Measurements from ENCODE around the gene HJURP.

HJURP gene

DNA sequence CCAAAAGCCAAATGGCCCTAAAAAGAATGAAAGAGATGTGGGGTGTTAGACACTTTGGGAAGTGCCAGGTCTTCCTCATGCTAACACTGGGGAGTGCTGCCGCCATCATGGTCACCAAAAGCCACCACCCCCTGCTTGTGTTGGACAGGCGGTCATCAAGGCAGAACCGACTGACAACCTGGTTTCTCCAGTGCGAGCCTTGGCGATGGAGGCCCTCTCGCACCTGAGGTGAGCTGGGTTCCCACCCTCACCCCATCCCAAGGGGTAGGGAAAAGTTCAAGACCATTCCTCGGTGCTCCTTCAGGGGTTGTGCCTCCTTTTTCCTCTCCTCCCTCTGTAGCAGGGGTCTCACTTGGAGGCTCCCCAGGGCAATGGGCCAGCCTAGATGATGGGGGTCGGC is 42.6 kb downstream of the HJURP start:
- DNase-seq = no peak

DNA sequence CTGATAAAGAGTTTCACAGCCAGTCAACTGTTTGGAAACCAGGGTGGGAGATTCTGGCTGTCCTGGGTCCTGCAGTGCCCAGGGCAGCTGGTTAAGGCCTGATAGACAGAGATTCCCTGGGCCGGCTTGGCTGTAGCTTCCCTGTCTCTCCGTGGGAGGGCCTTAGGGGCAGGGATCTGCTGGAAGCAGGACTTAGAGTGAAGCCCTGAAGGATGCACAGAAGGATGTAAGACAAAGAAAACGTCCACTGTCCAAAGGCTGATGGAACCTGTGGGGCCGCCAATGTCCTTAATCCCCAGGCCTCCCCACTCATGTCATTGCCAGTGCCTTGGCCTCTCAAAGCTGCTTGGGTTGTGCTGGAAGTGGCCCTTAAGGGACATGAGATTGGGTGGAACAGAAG is 43.2 kb downstream of the HJURP start:
- no peak for DNase-seq

DNA sequence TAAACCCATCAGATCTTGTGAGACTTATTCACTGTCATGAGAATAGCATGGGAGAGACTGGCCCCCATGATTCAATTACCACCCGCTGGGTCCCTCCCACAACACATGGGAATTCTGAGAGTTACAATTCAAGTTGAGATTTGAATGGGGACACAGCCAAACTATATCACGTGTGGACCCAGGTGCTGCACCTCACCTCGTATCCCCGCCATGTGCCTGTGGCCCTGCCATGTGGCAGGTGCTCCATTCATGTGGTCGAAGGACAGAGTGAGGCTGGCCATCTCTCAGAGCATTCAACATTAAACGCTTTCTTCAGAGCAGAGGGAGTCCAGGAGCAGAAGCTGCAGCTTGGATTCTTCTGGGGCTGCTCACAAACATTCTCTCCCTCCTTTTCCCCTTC is 44.0 kb downstream of the HJURP start:
- DNase-seq = no peak

DNA sequence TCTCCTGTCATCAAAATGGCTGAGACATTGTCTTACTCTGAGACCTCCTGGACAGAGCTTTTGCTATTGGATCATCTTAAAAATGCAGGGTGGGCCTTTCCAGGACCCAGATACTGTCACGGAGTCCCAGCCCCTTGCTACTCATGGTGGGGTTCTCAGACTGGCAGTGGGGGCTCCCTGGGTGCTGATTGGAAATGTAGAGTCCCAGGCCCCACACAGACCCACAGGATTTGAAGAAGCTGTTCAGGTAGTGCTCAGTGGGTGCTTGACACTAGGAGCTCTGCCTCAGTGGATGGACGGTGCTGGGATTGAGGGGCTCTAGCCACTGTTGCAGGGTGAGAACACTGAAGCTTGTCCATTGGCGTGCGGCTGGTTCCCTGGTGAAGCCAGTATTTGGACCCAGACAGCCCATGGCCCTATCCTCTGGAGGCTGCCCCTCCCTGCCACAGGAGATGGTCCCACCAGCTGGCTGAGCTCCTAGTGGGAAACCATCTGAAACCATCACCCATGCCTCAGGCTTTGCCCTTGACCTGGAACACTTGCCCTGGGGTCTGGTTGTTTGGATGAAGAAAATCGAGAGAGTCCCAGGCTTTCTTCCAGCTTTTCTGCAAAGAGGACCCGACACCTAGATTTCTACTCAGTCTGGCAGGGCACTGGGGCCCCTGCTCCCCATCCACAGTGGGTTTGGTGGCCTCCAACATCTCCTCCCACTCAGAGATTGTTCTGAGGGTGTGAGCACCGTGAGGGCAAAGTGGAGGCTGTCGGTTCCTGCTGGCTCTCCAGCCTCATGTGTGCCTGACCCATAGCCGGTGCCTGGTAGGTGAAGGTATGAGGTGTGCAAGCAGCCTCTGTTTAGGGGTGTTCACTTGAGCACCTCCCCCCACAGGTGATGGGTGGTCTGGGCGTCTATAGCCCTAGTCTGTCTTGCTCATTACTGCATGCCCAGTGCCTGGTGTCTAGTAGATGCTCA is 46.1 kb downstream of the HJURP start:
- DNase-seq = no peak

DNA sequence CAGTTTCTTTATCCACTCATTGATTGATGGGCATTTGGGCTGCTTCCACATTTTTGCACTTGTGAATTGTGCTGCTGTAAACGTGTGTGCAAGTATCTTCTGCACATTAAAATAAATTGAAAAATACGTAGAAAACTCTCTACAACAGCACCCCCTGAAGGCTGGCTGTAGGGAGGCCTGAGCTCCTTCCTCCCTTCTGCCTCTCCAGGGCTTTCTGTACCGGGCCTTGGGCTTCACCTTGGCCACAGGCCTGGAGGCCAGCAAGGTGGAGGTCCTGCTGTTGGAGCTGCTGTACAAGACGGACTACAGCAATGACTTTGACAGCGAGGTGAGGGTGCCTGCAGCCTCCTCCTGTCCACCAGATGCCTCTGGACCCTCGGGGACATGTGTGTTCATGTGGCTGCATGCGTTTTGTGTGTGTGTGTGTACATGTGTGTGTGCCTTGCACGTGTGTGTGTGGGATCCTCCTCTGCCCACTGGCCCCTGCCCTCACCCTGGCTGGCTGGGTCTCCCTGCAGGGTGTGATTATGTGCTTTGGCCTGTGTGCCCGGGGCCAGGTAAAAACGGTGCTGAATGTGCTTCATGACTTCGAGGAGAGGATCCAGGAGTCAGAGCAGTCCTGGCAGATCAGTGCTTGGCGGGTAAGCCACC is 47.0 kb downstream of the HJURP start:
- no peak for DNase-seq

DNA sequence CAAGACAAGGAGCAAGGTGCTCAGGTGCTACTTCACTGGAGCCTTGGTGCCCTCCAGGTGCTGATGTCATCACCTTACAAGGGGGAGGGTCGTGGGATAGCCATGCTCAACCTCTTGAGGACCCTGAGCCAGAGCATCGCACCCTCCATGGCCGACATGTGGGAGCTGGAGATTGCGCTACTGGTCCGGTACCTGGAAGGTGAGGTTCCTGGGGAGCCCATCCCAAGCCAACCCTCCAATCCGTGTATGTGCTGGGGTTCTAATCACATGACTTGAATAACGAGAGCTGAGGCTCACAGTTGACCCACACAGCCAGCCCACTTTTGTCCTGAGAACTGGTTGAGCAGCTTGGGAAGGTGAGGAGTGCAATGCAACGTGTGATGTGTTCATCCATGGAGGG is 50.3 kb downstream of the HJURP start:
- no peak for DNase-seq

DNA sequence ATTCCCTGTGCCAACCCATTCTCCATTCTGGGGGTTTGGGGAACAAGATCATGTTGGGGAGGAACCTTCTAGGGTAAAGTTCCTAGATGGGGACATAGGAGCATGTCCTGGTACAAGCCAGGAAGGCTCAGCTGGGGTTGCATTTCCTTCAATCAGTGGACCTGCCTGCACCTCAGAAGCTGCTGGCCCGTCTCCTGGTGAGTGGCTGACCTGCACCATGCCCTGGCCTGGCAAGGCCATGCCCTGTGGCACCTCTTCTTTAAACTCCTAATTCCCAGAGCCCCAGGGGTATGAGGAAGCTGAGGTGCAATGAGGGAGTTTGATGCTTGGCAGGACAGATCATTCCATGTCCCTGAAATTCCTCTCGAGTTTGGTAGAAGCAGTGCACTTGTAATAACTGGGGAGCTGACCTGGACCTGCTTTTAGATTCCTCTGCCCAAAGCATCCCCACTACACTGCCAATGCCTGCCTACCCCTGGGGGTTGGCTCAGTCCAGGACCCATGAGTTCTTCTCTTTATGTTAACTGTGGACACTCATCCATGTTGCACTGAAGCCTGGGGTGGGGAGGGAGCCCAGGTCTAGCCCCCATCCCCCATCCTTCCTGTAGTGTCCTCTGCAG is 50.9 kb downstream of the HJURP start:
- no peak for DNase-seq

DNA sequence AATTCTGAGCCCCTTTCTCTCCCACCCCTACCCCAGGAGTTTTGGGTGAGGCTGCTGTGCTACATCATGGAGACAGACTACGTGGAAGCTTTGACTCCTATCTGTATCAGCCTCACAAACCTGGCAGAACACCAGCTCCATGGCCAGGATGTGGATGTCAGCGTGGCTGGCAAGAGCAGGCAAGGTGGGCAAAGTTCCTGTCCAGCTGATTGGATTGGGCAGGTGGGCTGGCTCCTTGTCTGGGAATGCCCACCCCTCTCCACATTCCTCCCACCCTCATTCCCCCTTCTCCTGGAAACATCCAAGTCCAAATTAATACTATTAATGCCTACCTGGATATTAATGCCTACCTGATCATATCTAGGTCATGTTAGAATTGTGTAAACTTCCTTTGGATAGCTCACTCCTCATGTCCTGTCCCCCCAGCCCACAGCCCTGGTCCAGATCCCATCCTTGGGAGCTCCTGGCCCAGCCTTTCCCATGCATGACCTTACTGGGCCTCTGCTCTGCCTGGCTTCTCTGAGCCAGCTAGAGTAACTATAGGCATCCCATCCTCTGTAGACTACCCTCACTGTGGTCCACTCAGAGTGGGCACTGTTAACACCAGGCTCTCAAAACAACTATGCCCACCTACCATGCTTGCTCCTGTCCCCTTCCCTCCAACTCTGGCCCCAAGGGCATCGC is 52.1 kb downstream of the HJURP start:
- no peak for DNase-seq

DNA sequence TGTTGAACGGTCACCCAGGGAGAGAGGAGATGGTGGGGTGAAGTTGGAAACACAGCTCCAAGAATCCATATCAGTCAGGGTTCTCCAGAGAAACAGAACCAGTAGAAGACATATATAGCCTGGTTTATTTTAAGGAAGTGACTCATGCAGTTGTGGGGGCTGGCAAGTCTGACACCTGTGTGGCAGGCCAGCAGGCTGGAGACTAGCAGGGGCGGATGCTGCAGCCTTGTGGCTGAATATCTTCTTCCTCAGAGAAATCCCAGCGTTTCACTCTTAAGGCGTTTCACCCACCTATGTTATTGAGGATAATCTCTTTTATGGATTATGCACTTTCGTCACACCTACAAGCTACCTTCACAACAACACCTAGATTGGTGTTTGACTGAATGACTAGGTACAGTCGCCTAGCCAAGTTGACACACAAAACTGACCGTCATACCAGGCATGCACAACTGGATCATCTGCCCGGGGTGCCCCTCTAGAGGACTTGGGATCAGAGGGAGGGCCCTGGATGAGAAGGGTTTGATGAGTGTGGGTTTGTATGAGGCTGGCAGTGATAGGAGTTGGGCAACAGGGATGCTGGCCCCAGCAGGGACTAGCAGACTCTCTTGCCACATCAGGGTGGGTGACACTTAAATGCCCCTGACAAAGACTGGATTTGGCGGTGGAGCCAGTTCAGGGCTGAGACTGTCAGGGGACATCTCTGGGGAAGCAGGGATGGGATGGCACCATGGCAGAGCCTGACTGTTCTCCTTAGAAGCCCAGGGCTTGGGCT is 52.8 kb downstream of the HJURP start:
- peak; percentile 20 for DNase-seq

DNA sequence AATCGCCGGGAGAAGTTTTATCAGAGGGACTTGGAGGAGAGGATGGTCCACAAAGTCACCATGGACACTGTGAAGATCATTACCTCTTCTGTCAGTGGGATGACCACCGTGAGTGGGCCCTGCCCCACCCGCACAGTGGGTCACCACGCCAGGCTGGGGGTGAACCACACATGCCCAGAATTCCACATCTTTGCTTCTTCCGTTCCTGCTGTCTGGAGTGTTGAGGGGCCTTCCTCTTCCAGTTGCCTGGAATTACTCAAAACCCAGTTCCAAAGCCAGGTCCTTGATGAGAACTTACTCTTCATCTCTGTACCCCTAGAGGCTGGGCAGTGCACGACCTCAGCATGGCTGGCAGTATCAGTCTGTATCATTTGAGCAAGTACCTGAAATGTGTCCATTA is 54.1 kb downstream of the HJURP start:
- DNase-seq = no peak

DNA sequence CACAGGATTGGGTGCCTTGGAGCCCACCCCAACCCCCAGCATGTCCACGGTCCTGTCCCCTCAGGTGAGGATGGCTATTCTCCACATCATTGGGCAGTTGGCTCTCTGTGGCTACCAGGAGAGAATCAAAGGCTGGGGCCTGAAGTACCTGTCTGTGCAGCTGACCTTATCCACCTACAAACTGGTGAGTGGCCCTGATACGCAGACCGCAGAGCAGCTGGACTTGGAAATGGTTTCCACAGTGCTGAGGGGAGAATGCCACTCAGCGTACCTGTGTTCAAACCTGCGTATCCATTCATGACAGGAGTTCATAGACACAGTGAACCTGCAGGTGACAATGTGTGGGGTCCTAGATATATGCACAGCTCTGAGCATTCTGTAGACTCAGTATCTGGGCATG is 54.6 kb downstream of the HJURP start:
- no peak for DNase-seq

DNA sequence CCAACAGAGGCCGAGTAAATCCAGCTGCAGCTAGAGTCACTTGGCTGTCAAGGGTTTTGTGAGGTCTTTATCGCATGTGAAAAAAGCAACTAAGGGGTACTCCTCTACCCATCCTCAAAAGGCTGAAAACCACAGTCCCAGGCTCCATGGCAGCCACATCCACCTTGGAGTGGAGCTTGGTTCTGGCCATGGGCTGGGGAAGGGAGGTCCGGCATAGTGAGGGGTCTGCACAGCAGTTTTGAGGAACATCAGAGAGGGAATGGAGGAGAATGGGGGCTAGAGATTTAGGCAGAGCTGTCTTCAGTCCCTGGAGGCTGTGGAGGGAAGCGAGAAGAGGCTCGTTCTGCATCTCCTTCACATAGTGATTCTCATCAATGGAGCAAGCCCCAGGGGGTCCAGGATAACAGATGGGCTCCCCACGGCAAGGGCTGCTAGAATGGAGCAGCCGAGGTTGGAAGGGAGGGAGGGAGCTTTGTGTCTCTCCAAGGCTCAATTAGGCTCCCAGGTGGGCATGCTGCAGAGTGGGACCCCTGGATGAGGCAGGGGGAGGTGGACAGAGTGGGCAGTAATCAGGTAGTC is 55.2 kb downstream of the HJURP start:
- no peak for DNase-seq

DNA sequence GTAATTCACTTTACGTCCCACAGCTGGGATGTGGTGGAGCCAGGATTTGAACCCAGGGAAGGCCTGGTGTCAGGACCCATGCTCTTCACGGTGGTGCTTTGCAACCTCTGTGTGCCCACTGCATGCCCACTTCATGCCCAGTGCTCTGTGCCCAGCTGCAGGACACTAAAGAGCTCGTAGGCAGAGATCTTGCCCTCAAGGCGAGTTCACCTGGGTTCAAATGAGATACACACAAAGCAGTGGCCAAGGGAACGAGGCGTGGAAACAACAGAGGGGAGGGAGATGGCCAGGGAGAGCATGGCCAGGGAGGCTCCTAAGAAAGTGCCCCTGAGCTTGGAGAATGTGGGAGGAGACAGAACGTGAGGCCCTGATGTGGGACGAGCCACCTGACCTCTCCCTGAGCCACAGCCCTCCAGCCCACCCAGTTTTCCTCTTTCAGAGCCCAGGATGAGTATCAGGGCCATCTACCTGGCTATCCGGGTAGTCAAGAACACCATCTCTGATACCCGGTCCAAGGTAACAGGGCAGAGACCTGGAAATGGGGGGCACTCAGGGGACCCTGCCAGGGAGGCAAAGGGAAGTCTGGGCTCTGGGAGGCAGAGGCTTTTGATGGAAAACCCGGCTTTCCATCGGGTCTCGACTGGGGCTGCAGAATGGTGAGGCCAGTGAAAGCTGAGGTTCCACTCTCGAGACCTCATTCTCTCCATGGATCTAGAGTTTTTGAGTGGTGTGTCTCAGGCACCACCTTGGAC is 55.8 kb downstream of the HJURP start:
- DNase-seq = no peak

DNA sequence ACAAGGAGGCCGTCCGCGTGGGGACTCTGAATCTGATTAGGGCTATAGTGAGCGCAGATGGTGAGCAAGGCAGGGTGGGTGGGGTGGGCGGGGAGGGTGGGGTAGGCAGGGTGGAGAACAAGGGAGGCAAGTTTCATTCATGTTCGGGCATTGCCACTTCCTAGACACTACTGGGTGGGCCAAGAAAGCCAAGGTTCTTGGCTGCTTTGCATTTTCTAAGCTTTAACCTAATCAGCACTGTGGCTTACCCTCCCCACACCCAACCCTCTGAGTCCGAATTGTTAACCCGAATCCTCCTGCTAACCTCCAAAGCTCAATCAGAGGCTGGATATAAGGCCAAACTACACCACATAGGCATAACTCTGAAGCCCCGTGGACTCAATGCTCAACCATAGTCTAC is 58.1 kb downstream of the HJURP start:
- DNase-seq = no peak

DNA sequence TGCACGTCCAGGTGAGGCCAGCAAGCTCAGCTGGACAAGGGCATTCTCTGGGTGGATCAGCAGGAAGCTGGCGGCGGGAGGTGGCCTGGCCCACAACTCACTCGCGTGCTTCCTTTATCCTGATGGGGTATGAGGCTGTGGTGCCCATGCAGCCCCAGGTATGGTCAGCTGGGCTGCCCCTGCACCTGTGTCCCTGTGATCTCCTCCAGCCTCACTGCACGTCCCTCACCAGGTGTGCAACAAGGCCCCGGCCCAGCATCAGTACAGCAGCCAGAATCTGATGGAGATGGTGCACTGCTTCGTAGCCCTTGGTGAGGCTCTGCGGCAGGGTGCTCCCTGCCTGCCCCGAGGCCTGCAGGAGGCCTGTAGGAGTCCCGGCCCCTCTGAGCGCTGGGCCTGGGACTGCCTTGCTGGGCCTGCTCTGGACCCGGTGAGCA is 58.6 kb downstream of the HJURP start:
- DNase-seq = no peak

DNA sequence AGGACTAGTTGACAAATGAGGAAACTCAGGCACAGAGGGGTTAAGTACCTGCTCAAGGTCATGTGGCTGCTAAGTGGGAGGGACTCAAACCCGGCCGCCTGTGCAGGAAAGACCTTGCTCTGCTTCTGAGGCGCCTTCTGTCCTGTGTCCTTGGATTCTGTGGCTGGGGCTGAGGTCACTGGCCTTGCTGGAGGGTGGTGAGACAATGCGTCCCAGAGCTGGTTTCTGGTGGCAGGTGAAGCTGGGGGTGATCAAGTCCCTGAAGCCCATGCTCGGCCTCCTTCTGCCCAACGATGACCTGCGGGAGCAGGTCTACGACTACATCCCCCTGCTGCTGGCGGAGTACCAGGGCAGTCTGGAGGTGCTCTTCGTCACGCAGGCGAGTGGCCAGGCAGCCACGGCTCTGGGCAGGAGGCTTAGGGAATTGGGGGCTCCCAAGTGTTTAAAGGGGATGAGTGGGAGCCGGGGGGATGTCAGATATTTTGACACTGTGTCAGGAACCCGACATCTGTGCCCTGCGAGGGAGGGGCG is 60.1 kb downstream of the HJURP start:
- no peak for DNase-seq

DNA sequence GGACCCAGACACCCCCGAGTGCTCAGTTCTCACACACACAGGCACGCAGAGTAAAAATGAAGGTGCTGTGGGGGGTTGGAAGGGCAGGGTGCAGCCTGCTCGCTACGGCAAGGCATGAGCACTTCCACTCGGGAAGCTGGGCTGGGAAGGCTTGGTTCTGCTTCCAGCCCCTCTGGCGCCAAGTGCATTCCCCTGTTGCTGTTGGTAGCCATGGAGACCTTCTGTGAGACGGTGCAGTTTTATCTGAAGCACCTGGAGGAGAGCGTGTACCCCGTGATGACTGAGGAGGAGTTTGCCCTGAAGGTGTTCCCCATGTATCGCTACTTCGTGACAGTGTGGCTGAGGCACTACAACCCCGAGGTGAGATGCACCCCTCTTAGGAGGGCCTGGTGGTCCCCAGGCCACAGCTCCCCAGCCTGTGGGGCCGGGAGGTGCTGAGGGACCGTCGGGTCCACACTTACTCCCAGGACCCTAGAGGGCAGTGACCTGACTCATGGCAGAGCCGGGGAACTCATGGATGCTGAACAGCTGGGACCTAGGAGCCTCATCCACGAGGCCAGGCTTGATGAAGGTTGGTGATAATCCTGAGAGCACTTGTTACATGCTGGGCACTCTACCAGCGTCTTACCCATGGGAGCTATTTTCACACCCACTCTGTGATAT is 60.7 kb downstream of the HJURP start:
- DNase-seq = peak; percentile 8

DNA sequence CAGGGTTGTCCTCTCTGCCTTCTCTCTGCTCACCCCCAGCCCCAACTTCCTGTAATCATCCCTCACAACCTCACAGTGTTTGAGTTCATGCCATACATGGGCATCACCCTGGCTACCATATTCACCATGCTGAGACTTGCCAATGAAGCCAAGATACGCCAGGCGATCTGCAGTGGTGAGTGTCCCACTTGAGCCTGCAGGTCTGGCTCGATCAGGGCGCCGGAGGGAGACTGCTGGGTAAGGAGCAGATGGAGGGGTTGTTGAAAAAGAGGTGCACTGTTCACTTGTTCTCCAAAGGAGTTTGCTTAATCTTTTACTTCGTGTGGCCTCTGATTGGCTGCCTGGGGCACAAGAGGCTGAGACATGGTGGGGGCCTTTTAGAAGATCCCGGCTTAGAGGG is 61.6 kb downstream of the HJURP start:
- DNase-seq = peak; percentile 23

DNA sequence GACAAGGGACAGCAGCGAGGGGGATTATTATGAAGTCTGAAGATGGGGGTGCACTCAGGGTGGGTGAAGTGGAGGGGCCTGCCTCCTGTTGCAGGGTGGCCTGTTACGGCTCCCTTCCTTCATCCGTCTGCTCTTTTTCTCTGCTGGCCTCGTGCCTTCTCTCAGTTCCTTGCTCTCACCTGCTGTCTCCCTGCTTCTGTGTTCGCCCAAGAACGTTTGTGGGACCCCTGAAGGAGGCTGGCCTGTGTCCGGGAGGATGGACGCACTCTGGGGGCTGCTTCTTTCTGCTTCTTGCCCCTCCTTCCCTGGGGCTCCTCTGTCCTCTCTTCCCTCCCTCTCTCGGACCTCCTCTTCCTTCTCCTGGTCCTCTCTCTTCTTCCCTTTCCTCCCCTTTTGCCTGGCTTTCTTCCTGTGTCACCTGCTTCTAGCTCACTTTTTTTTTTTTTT is 62.4 kb downstream of the HJURP start:
- DNase-seq = peak; percentile 42

DNA sequence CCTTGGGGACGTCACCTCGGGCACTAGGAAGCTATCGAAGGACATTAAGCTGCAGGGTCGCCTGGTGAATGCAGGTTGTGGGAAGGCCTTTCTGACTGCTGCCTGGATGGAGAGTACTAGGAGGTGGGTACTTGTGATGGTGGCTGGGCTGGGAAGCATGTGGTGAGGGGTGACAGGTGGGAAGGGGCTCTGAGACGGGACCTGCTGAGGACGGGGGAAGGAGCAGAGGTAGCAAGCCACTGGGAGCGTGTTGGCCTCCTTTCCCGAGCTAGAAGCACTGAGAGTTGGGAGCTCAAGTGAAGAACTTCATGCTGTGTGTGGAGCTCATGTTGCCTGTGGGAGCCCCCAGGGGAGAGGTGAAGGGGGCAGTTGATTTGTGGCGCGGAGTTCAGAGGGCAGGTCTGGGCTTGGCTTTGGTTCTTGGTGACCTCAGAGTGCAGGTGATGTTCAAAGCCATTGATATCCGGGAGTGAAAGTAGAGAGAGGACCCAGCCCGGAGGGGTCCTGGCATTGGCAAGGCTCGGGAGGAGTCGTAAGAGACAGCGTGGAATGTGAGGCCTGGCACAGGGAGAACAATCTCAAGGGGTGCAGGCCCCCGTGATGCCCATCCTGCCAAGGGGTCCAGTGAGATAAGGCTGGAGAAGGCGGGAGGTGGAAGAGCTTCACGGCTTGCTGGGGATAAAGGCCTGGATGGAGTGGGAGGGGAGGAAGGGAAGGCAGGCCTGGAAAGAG is 63.0 kb downstream of the HJURP start:
- DNase-seq = no peak
